ENCODE results near the gene PPHLN1. TPM values are rescaled to one million over a fixed set of nuclear protein-coding genes. Genes with fewer than 3 reads are reported as not detected.

The PPHLN1 gene
- total and polyA plus RNA-seq, 2 of the 8 experiments (the other 6 are each of a cell fraction or from before 2014, with no cell fraction given), result 34.3 to 71.6 TPM

- Histone ChIP-seq H4K8ac (ENCODE audit: extremely low read depth, insufficient read depth, low read length) (no peak overlapping the region), H2BK20ac (ENCODE audit: low read length) (no peak overlapping the region), H3K23me2 (ENCODE audit: low read depth, low read length) (no peaks in the 10 kb centered on the region), H3K36me3 (ENCODE audit: control insufficient read depth in 2 of 4, insufficient read depth in 4 of 4, low read length in 3 of 4) (peaks cover 0 to 6% (median 1%) of the 10 kb centered on the region in 4 experiments; a peak in 2 of 8 replicates), H3K14ac (ENCODE audit: insufficient read length) (no peak overlapping the region), H3K4ac (replicated peaks; ENCODE audit: insufficient read length, low read depth, low read length) (no peak overlapping the region), H2AK5ac (ENCODE audit: low read depth, low read length) (no peak overlapping the region), H3K79me1 (ENCODE audit: low read depth, low read length) (no peaks in the 10 kb centered on the region), H4K20me1 (replicated peaks in 1 of 2; ENCODE audit: control insufficient read depth in 1 of 2, insufficient read depth in 2 of 2, low read length in 2 of 2) (peaks cover 0 to 2% of the 10 kb centered on the region in 2 experiments), H4K5ac (ENCODE audit: insufficient read length, low read depth, low read length) (no peak overlapping the region), H3K56ac (replicated peaks; ENCODE audit: insufficient read length, low read depth, low read length) (no peak overlapping the region), H3K18ac (ENCODE audit: extremely low read depth, low read length) (no peak overlapping the region), H3K9ac (replicated peaks in 1 of 4; ENCODE audit: extremely low read depth in 1 of 4, low read depth in 3 of 4, low read length in 3 of 4) (no peak overlapping the region), H3K79me2 (ENCODE audit: control insufficient read depth in 1 of 2, insufficient read depth in 2 of 2, low read length in 2 of 2) (peaks cover 0 to 32% of the 10 kb centered on the region in 2 experiments; a peak in 2 of 4 replicates), H3K4me2 (ENCODE audit: insufficient read depth in 1 of 2, low read depth in 2 of 2, low read length in 2 of 2) (no peak overlapping the region), H3K4me1 (replicated peaks in 1 of 4; ENCODE audit: control insufficient read depth in 3 of 4, insufficient read depth in 4 of 4, low read length in 3 of 4) (no peaks in the 10 kb centered on the region), H2BK120ac (replicated peaks; ENCODE audit: low read depth, low read length) (no peak overlapping the region), H3K9me3 (ENCODE audit: insufficient read depth in 2 of 2, low read depth in 1 of 2, low read length in 1 of 2) (no peaks in the 10 kb centered on the region), H3K23ac (ENCODE audit: insufficient read length) (no peak overlapping the region), H2BK12ac (ENCODE audit: low read depth, low read length) (no peak overlapping the region), H2BK15ac (ENCODE audit: low read length) (no peak overlapping the region), H2BK5ac (ENCODE audit: low read depth, low read length) (no peak overlapping the region), H3K27me3 (replicated peaks in 1 of 4; ENCODE audit: control insufficient read depth in 3 of 4, extremely low read depth in 1 of 4, insufficient read depth in 3 of 4, low read length in 3 of 4) (no peaks in the 10 kb centered on the region), H3K27ac (ENCODE audit: low read depth, low read length) (no peak overlapping the region), H2AFZ (ENCODE audit: low read length) (no peak overlapping the region), H4K91ac (replicated peaks; ENCODE audit: insufficient read length, low read length) (no peak overlapping the region), H3K4me3 (ENCODE audit: extremely low read depth in 1 of 4, insufficient read depth in 2 of 4, low read depth in 3 of 4, low read length in 4 of 4) (no peak overlapping the region)
- ChIA-PET POLR2A (ENCODE audit: partially characterized antibody) (no interaction called here), CTCF (ENCODE audit: partially characterized antibody) (interaction anchor here (1.1 to 1.4 kb wide), 2 partner anchors 14 to 207 kb away, joined by 4 read pairs; no protein-coding TSS in a partner anchor)
- FAIRE-seq (no peak), DNase-seq (ENCODE audit: low read depth in 1 of 2, low spot score in 2 of 2) (no peak)
- WGBS, 2 experiments (ENCODE audit: extremely low coverage in 1 of 2, insufficient coverage in 1 of 2, insufficient read length in 1 of 2, insufficient replicate concordance in 2 of 2, low coverage in 1 of 2, low lambda C conversion rate in 2 of 2, missing lambda C conversion rate in 1 of 2), result 72% methylated on average over 4 of the region's 4 CpGs; no CpG with 5 or more reads in 1 of the 2 experiments
- no peak for TF ChIP-seq NANOG (IDR thresholded peaks at IDR 0.05; ENCODE audit: insufficient read depth, low read depth, low read length, poor library complexity, severe bottlenecking)
- TF ChIP-seq RFX5 (IDR thresholded peaks at IDR 0.05; ENCODE audit: borderline replicate concordance, low read depth, low read length), result no peak
- no peak for TF ChIP-seq PHF8 (conservative IDR thresholded peaks at IDR 0.05; ENCODE audit: low read depth, low read length)
These were observed 36.1 kb downstream of the PPHLN1 start for GRCh38 chr12:42361909-42362646.

Data from H1 (cell line).